Measurements from ENCODE around the gene SNRPA1. TPM values are rescaled to one million over a fixed set of nuclear protein-coding genes. Genes with fewer than 3 reads are reported as not detected.

SNRPA1 gene
- total RNA-seq, 1 experiment from 2014 or later, result 99.5 TPM

GRCh38 chr15:101322854-101323477 lies 27.9 kb upstream of the SNRPA1 start:
- ChIA-PET POLR2A (no interaction called here), CTCF (interaction anchor here (0.9 to 1.4 kb wide), 2 partner anchors 26 to 317 kb away, joined by 3 read pairs; no protein-coding TSS in a partner anchor)
- no peak for DNase-seq (ENCODE audit: unreplicated experiment)
- peaks cover 12% of the 10 kb centered on the region for H3K4me1 Mint-ChIP-seq (ENCODE audit: insufficient read depth, unreplicated experiment)
- no peak overlapping the region for H3K4me3 Mint-ChIP-seq (ENCODE audit: unreplicated experiment)
- BruUV-seq (replicated peaks), result no TSS peak
- H3K9me3 Mint-ChIP-seq (ENCODE audit: unreplicated experiment), result no peaks in the 10 kb centered on the region
- intact Hi-C loops (cut with micrococcal nuclease), result no loop called here
- no peaks in the 10 kb centered on the region for H3K27me3 Mint-ChIP-seq (ENCODE audit: insufficient read depth, unreplicated experiment)
- TF ChIP-seq CTCF (IDR thresholded peaks at IDR 0.05; ENCODE audit: unreplicated experiment), result no peak
- peaks cover 11% of the 10 kb centered on the region for H3K36me3 Mint-ChIP-seq (ENCODE audit: insufficient read depth, unreplicated experiment)
- no peak overlapping the region for H3K27ac Mint-ChIP-seq (ENCODE audit: low read depth, unreplicated experiment)

- peaks cover 11% of the 10 kb centered on the region for H3K36me3 Mint-ChIP-seq (ENCODE audit: insufficient read depth, unreplicated experiment)
- no peak overlapping the region for H3K4me3 Mint-ChIP-seq (ENCODE audit: unreplicated experiment)
- no peak overlapping the region for H3K27ac Mint-ChIP-seq (ENCODE audit: low read depth, unreplicated experiment)
- CTCF ChIA-PET, result interaction anchor here (1.0 to 1.4 kb wide), 2 partner anchors 9 to 26 kb away, joined by 3 to 4 read pairs; no protein-coding TSS in a partner anchor
- no TSS peak for BruUV-seq (replicated peaks)
- H3K4me1 Mint-ChIP-seq (ENCODE audit: insufficient read depth, unreplicated experiment), result peaks cover 14% of the 10 kb centered on the region
- no peak for DNase-seq (ENCODE audit: unreplicated experiment)
- intact Hi-C loops (cut with micrococcal nuclease), result no loop called here
- no peaks in the 10 kb centered on the region for H3K9me3 Mint-ChIP-seq (ENCODE audit: unreplicated experiment)
- no peak for TF ChIP-seq CTCF (IDR thresholded peaks at IDR 0.05; ENCODE audit: unreplicated experiment)
- no peaks in the 10 kb centered on the region for H3K27me3 Mint-ChIP-seq (ENCODE audit: insufficient read depth, unreplicated experiment)
- POLR2A ChIA-PET, result no interaction called here
Observed at GRCh38 chr15:101322016-101322695, 27.1 kb upstream of the SNRPA1 start.

GRCh38 chr15:101320501-101321052 lies 25.5 kb upstream of the SNRPA1 start:
- POLR2A ChIA-PET, result interaction anchor here (0.5 to 4.0 kb wide), 2 partner anchors 25 to 29 kb away, joined by 3 to 22 read pairs; partner anchors contain the start of gene SNRPA1
- no peak for TF ChIP-seq CTCF (IDR thresholded peaks at IDR 0.05; ENCODE audit: unreplicated experiment)
- Mint-ChIP-seq H3K27ac (ENCODE audit: low read depth, unreplicated experiment) (no peak overlapping the region), H3K36me3 (ENCODE audit: insufficient read depth, unreplicated experiment) (peaks cover 19% of the 10 kb centered on the region), H3K27me3 (ENCODE audit: insufficient read depth, unreplicated experiment) (no peaks in the 10 kb centered on the region), H3K4me1 (ENCODE audit: insufficient read depth, unreplicated experiment) (peaks cover 14% of the 10 kb centered on the region), H3K9me3 (ENCODE audit: unreplicated experiment) (no peaks in the 10 kb centered on the region), H3K4me3 (ENCODE audit: unreplicated experiment) (no peak overlapping the region)
- DNase-seq (ENCODE audit: unreplicated experiment), result no peak
- intact Hi-C loops (cut with micrococcal nuclease), result no loop called here
- CTCF ChIA-PET, result interaction anchor here (1.1 to 5.1 kb wide), 2 partner anchors 16 to 321 kb away, joined by 4 to 32 read pairs; no protein-coding TSS in a partner anchor
- BruUV-seq (replicated peaks), result no TSS peak

- ChIA-PET POLR2A (interaction anchor here (0.7 to 4.0 kb wide), 8 partner anchors 16 to 334 kb away, joined by 3 to 22 read pairs (median 6); partner anchors contain the start of gene SNRPA1), CTCF (interaction anchor here (1.2 to 5.1 kb wide), 2 partner anchors 19 to 323 kb away, joined by 4 to 32 read pairs; no protein-coding TSS in a partner anchor)
- Mint-ChIP-seq H3K36me3 (ENCODE audit: insufficient read depth, unreplicated experiment) (peaks cover 19% of the 10 kb centered on the region), H3K4me3 (ENCODE audit: unreplicated experiment) (no peak overlapping the region), H3K4me1 (ENCODE audit: insufficient read depth, unreplicated experiment) (peaks cover 14% of the 10 kb centered on the region), H3K9me3 (ENCODE audit: unreplicated experiment) (no peaks in the 10 kb centered on the region), H3K27me3 (ENCODE audit: insufficient read depth, unreplicated experiment) (no peaks in the 10 kb centered on the region), H3K27ac (ENCODE audit: low read depth, unreplicated experiment) (no peak overlapping the region)
- no peak for DNase-seq (ENCODE audit: unreplicated experiment)
- intact Hi-C loops (cut with micrococcal nuclease), result no loop called here
- BruUV-seq (replicated peaks), result no TSS peak
- TF ChIP-seq CTCF (IDR thresholded peaks at IDR 0.05; ENCODE audit: unreplicated experiment), result no peak
Observed at GRCh38 chr15:101318839-101319238, 23.8 kb upstream of the SNRPA1 start.
